ENCODE results near the gene INTS6L.

DNA sequence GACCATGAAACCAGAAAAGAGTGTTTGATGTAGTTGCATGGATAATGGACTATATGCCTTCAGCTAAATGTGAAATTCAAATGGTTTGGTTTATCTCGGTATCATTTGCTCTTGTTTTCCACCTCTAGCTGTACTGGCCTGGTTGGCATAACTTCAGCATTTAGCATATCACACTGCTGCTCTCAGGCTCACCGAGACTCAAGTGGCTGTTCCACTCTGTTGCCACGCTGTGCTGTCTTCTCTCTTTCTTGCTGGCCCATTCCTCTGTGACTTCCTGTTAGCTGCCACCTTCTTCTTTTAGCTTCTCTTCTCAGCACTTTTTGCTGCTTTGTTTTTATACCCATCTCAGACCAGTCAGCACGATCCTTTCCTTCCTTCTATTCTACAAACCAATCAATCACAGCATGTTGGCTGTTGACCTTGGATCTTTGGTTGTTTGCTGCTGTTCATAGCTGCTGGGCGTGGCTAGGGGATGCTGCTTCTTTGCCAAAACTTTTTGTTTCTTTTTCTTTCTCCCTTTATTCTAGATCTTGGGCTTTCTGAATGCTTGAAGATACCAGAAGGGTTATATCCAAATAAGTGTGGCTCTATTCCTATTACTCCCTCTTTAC is 24.0 kb downstream of the INTS6L start:
- TF ChIP-seq EP300 (IDR thresholded peaks at IDR 0.05) (no peak), POLR2A (IDR thresholded peaks at IDR 0.05) (no peak), POLR2AphosphoS5 (IDR thresholded peaks at IDR 0.05) (no peak)
- TF ChIP-seq, protein P1, sequence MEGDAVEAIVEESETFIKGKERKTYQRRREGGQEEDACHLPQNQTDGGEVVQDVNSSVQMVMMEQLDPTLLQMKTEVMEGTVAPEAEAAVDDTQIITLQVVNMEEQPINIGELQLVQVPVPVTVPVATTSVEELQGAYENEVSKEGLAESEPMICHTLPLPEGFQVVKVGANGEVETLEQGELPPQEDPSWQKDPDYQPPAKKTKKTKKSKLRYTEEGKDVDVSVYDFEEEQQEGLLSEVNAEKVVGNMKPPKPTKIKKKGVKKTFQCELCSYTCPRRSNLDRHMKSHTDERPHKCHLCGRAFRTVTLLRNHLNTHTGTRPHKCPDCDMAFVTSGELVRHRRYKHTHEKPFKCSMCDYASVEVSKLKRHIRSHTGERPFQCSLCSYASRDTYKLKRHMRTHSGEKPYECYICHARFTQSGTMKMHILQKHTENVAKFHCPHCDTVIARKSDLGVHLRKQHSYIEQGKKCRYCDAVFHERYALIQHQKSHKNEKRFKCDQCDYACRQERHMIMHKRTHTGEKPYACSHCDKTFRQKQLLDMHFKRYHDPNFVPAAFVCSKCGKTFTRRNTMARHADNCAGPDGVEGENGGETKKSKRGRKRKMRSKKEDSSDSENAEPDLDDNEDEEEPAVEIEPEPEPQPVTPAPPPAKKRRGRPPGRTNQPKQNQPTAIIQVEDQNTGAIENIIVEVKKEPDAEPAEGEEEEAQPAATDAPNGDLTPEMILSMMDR (IDR thresholded peaks at IDR 0.05) = no peak
